Hippocampal formation (tissue), 2 donors: ENCODE results near the gene GPR152.

Source experiments
- DNase-seq, 2 donors: peaks; one replicate each; lab custom pipeline; 2025; lab: John Stamatoyannopoulos, UW

Gene GPR152, protein sequence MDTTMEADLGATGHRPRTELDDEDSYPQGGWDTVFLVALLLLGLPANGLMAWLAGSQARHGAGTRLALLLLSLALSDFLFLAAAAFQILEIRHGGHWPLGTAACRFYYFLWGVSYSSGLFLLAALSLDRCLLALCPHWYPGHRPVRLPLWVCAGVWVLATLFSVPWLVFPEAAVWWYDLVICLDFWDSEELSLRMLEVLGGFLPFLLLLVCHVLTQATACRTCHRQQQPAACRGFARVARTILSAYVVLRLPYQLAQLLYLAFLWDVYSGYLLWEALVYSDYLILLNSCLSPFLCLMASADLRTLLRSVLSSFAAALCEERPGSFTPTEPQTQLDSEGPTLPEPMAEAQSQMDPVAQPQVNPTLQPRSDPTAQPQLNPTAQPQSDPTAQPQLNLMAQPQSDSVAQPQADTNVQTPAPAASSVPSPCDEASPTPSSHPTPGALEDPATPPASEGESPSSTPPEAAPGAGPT

DNA sequence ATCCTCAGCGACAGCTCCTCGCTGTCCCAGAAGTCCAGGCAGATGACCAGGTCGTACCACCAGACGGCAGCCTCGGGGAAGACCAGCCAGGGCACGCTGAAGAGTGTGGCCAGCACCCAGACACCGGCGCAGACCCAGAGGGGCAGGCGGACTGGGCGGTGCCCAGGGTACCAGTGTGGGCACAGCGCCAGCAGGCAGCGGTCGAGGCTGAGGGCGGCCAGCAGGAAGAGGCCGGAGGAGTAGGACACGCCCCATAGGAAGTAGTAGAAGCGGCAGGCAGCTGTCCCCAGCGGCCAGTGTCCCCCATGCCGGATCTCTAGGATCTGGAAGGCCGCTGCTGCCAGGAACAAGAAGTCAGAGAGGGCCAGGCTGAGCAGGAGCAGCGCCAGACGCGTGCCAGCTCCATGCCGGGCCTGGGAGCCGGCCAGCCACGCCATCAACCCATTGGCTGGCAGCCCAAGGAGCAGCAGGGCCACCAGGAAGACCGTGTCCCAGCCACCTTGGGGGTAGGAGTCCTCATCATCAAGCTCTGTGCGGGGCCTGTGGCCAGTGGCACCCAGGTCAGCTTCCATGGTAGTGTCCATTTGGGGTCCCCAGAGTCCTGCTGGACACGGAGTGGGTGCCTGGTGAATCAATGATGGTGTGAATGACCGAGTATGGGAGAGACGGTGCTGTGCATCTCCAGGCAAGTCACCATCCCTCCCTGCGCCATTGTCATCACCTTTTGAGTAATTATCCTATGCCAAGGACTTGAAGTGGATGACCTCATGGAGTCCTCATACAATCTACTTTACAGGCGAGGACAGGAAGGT, at the start of gene GPR152:
TSS of gene GPR152 (minus strand) at position 589 of the 812 bp plus-strand sequence. CDS start at position 584, 5 bp downstream.
- no peak for DNase-seq

GRCh38 chr11:67501854-67502253, 49.3 kb upstream of the GPR152 start:
- DNase-seq, result no peak

DNA sequence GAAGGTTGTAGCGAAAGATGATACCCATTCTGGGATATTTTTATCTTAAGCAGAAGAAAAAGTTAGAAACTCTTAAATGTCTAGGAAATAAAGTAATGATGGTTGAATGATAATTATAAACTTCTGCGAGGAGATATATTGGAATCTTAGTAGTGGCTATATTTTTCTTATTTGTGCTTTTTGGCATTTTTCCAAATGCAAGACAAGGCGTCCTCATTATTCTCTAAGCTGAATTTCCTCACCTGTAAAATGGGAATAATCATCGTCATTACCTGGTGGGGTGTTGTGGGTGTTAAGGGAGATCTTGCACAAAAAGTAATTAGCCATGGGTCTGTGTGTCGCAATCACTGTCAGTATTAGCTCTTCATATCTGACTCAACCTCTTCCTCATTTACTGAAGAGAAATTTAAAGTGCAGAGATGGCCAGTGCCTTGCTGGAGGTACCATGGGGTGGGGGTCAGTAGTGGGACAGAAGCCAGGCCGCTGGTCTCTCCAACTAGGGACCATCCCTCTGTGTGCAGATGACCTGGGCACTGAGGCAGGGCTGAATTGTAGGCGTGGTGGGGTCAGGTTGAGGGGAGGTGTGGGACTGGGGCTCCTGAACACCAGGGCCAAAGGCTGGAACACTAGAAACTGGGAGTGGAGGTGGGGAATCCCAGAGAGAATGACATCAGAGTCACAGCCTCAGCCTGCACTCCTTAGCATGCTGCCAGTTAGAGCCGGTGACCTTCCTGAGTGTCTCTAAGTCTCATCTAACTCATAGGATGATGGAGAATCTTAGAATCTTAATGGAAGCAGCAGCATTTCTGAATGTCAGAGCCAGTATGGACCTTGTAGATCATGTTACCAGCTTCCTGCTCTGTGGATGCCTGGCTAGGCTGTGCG, 48.5 kb upstream of the GPR152 start:
- DNase-seq, result no peak

DNA sequence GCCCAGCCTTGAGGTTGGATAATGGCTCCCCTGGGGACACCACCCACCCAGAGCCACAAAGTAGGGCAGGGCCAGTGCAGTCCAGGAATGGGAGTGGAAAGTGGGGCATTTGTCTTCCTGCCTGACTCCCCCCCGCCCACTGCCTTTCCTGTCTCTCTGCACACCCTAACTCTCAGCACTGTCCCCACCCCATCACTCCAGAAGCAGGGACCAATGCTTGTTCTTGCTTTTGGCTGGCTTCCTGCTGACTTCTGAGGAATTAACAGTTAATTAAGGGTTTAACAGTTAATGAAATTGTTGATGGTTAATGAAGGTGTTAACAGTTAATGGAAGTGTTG, 47.9 kb upstream of the GPR152 start:
- no peak for DNase-seq

DNA sequence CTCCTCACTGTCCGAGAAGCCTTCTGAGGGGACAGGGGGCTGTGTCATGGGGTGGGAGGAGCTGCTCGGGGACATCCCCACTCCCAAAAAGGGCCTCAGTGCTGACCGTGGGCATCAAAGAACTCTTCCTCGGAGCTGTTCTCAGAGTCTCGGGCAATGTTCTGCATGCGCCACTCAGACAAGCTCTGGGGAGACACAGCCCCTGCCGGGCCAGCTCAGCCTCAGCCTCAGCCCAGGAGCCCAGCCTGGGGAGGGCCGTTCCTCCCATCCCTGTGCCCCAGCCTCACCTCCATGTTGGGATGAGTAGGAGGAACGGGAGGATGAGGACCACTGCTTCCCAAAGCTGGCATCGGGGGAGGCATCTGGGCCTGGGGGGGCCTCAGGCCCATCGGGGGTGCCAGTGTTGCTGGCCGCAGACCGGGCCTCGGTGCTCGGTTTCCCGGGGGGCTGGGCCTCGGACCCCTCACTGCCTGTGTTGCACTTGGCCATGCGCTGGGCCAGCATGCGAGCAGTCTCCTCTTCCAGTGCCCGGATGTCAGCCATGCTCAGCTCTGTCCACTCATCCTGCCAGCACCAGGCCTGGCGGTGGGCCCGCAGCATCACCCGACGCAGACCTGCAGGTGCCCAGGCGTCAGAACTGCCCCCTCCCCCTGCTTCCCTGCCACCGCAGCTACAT, 47.4 kb upstream of the GPR152 start:
- no peak for DNase-seq

- DNase-seq, result no peak
Measured at GRCh38 chr11:67498544-67498972, 46.0 kb upstream of the GPR152 start.

GRCh38 chr11:67497656-67498291, 45.2 kb upstream of the GPR152 start:
- DNase-seq, result no peak

- DNase-seq, result no peak
Measured at GRCh38 chr11:67496113-67496512, 43.6 kb upstream of the GPR152 start.

DNA sequence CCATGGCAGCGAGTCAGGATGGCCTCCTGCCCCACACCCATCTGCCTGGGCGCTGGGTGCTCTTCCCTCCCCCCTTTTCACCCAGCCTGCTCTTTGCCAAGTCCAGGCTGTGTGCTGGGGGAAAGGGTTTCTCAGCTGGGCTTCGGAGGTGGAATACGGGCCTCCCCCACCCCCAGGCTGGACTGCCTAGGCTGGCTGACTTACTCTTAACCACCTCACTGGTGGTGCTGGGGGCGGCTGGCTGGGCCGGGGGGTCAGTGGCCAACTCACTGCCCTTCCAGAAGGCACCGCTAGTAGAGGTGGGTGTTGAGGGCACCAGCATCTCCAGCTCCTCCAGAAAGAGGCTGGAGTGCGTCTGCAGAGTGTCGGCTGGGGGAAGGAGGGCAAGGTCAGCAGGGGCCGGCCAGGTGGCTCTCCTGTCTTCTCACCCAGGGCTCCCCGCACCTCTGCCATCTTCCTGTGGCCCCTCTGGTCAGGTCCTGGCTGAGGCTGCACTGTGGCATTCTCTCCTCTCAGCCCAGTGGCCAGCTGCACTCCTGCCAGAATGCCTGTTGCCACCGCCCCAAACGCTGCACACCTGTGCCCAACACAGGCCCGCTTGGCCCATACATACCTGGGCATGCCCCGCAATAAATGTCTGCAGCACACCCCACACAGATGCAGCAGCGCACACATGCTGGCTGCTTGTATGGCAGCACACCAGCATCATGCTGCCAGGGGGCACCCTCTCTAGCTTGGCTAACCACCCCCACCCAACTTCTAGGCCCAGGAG, 42.9 kb upstream of the GPR152 start:
- DNase-seq, result no peak

DNA sequence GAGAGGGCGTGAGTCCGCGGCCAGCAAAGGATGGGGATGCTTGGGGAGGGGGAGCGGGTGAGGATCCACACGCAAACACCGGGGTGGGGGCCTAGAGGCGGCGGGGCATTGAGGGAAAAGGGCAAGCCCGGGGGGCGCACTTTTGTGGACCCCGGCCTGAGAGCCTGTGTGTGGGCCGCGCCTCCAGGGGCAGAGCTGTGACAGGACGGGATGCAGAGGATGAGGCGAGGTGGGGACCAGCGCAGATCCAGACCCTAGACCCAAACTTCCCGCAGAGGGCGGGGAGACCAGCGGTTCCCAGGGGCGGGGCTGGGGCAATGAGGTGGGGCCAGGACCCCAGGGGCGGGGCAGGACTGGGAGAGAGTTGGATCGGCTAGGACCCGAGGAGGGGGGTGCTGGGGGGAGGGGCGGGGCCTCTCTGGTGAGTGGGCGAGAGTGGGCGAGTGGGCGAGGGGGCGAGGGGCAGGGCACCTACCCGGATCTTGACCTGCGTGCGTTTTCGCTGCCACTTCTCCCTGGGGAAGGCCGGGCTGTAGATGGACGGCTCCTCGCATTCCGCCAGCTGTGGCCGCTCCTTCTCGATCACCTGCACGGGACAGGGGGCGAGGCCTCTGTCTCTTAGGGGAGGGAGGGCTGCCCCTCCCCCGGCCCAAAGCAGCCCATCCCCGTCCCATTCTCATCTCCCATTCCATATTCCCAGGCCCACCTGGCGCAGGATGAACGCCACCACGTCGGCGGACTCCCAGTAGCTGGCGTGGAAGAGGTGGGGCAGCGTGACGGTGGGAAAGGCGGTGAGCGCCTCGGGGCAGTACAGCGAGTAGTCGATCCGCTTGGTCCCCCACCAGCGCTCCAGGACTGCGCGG, 42.1 kb upstream of the GPR152 start:
- no peak for DNase-seq

- no peak for DNase-seq
Measured at GRCh38 chr11:67493548-67494370, 41.2 kb upstream of the GPR152 start.

DNA sequence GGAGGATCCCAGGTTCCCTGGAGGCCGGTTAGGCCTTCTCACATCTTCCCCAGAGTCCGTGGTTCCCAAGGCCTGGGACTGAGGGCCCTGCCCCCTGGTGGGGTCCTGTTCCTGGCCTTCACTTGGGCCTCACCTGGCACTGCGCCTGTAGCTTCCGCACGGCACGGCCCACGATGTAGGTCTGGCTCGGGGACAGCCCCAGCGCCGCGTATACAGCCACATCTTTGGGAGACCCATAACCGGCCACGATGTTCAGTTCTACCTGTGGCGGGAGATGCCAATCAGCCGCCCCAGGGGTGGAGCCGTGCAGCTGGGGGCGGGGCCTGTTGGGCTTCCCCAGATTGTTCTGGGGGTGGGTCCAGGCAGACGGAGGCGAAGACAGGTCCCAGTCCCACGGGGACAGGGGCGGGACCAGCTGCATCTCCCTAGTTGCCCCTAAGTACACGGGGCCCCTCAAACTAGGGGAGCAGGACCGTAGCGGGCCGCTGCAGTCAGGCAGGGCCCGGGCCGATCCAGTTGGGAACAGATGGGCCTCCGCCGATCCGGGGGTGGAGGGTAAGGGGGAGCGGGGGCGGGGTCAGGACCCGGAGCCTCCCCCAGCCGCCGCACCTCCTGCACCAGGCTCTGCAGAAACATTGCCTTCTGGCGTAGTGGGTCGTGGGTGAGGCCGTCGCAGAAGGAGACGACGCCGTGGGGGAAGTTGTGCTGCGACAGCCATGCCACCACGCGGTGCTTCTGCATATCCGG, 40.4 kb upstream of the GPR152 start:
- DNase-seq, result no peak

DNA sequence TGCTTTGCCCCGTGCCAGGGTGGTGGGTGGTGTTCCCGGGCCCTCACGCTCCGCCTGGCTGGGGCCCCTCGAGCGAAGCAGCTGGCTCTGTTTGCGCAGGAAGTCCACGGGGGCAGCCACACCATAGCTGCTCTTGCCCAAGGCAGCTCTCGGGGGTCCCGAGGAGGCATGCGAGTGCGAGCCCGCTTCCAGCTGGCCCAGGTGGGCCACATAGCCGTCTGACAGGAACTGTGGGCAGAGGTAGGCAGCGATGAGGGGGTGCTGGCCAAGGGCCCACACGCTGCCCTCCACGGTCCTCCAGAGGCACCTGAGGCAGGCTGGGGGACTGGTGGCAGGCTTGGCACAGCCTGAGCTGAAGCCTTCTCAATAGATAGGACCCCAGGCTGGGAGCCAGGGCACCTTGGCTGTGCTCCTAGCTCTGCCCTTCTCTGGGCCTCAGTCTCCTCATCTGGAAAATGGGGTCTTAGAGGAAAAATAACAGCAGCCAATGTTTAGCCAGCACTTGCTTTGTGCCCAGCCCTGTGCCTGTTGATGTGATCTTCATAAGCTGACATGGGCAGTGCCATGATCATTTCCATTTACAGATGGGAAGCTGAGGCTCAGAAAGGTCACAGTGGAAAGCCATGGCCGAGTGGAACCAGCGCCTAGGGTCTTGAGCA, 39.7 kb upstream of the GPR152 start:
- no peak for DNase-seq

DNA sequence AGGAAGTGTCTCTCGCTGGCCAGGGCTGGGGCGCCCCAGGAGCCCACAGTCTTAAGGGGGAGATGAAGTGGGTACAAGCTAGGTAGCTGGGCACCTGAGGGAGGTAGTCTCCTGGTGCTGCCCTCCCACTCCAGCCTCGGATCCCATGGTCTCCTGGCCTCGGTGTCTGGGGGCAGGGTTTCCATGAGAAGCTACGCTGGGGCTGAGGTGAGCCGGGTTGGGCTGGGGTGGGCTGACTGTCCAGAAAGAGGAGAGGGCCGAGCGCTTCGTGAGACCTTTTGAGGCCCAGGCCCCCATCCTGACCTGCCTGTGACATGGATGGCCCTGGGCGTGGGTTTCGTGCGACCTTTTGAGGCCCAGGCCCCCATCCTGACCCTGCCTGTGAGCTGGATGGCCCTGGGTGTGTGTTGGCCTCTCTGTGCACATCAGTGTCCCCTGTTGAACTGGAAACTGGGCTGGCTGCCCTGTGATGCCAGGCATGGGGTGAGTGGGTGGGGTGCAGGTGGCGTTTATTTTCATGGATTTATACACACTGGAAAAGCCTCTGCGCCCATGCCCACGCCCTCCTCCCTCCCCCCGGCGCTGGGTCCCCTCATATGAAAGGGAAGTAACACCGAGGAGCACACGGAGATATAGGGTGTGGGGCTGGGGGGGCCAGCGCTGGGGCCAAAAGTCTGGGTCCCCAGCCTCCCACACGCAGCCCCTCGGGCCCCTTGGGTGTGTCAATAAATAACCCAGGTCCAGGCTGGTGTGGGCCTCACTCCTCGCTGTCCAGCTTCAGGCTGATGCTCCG, 38.9 kb upstream of the GPR152 start:
- no peak for DNase-seq

DNA sequence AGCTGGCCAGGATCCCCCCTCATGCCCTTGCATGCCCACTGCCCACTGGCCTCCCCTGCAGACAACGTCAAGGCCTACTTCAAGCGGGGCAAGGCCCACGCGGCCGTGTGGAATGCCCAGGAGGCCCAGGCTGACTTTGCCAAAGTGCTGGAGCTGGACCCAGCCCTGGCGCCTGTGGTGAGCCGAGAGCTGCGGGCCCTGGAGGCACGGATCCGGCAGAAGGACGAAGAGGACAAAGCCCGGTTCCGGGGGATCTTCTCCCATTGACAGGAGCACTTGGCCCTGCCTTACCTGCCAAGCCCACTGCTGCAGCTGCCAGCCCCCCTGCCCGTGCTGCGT, 38.2 kb upstream of the GPR152 start:
- no peak for DNase-seq
